GM18517 (cell line): ENCODE data around the gene SRGAP2B.
"Not testable (repeated sequence)": the region's sequence is repeated elsewhere in the genome, so short reads cannot be mapped to it uniquely, and the experiment has no call there.

Experiments used
- ATAC-seq: cut with Tn5 transposase; IDR thresholded peaks from one replicate; pipeline ENCODE4 v1.9.1; 2021; ENCODE audit warnings: mild to moderate bottlenecking, moderate library complexity; ENCODE audit not compliant: unreplicated experiment

The SRGAP2B gene

GRCh38 chr1:145095284-145096057 is at the start of gene SRGAP2B, which contains the start of gene FAM72D:
Gene SRGAP2B, minus strand, starts transcription at chr1:145095328. Its CDS starts 2,427 bp downstream, at chr1:145092901.
Gene FAM72D, plus strand, starts transcription at chr1:145095974. Its CDS starts 874 bp downstream, at chr1:145096848.
- ATAC-seq, result peak; percentile 90

GRCh38 chr1:145144264-145144913 is 49.3 kb upstream of the SRGAP2B start:
- not testable (repeated sequence) for ATAC-seq

- not testable (repeated sequence) for ATAC-seq
Measured at GRCh38 chr1:145140549-145140948, 45.4 kb upstream of the SRGAP2B start.

- not testable (repeated sequence) for ATAC-seq
Measured at GRCh38 chr1:145134476-145134875, 39.3 kb upstream of the SRGAP2B start.

- not testable (repeated sequence) for ATAC-seq
Measured at GRCh38 chr1:145128697-145129469, 33.8 kb upstream of the SRGAP2B start.

- ATAC-seq, result not testable (repeated sequence)
Measured at GRCh38 chr1:145127144-145127543, 32.0 kb upstream of the SRGAP2B start.

GRCh38 chr1:145125112-145125511 is 30.0 kb upstream of the SRGAP2B start:
- not testable (repeated sequence) for ATAC-seq

- not testable (repeated sequence) for ATAC-seq
Measured at GRCh38 chr1:145123992-145124641, 29.0 kb upstream of the SRGAP2B start.

GRCh38 chr1:145123062-145123395 is 27.9 kb upstream of the SRGAP2B start:
- ATAC-seq, result not testable (repeated sequence)

- not testable (repeated sequence) for ATAC-seq
Measured at GRCh38 chr1:145122344-145123061, 27.4 kb upstream of the SRGAP2B start.

GRCh38 chr1:145119842-145120241 is 24.7 kb upstream of the SRGAP2B start:
- not testable (repeated sequence) for ATAC-seq

GRCh38 chr1:145115587-145116493 is 20.7 kb upstream of the SRGAP2B start:
- ATAC-seq, result not testable (repeated sequence)

- ATAC-seq, result not testable (repeated sequence)
Measured at GRCh38 chr1:145114560-145115057, 19.5 kb upstream of the SRGAP2B start.

GRCh38 chr1:145112703-145113102 is 17.6 kb upstream of the SRGAP2B start:
- ATAC-seq, result not testable (repeated sequence)

GRCh38 chr1:145111674-145112073 is 16.5 kb upstream of the SRGAP2B start:
- ATAC-seq, result not testable (repeated sequence)

- ATAC-seq, result not testable (repeated sequence)
Measured at GRCh38 chr1:145103294-145103693, 8.2 kb upstream of the SRGAP2B start.

GRCh38 chr1:145101725-145102124 is 6.6 kb upstream of the SRGAP2B start:
- ATAC-seq, result not testable (repeated sequence)

GRCh38 chr1:145094655-145095211 is 395 bp downstream of the SRGAP2B start:
- peak; percentile 3 for ATAC-seq
